Mammary epithelial cell (primary cell): ENCODE data around the gene DSCAM.

Experiments
- EZH2 ChIP-seq: IDR thresholded peaks from 2 replicates; pipeline ENCODE4 v1.6.1; 2012; ENCODE audit warnings: low read length, inconsistent platforms, borderline replicate concordance
- TF ChIP-seq, protein P1 (sequence below), 2 donors: IDR thresholded peaks in 1 of 2; conservative IDR thresholded peaks in 1 of 2; 2 replicates each; pipeline ENCODE4 v1.5.1; 2011 to 2012; ENCODE audit warnings: inconsistent platforms in 2 of 2, low read length in 2 of 2, mild to moderate bottlenecking in 2 of 2, control low read depth in 1 of 2, low read depth in 1 of 2; ENCODE audit not compliant: insufficient read depth in 1 of 2; ENCODE audit errors: extremely low read depth in 1 of 2

DNA sequence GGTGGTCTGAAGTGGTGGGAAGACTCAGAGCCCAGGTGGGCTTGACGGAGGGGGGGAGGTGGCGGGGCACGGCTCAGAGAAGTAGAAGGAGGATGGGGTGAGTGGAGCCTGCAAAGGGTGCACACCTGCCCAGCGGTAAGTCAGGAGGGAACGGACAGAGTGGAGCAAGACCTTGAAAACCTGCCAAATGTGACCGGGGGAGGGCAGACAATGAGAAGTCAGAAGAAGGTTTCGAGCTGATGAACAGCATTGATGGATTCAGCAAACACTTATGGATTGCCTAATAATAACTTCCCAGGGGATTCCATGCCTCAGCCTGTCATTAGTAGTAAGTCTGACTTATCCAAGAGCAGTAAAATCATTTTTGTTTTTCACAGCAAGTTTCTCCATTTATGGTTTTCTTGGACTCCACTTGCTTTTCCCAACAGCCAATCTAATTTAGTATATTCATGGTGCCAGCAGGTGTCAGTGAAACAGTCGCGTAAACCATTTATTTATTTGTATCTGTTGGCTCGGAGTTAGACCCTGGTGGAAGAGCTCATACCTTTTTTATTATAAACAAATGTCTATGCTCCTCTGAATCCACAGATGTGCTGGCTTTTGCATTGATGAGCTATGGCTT is 700.6 kb downstream of the DSCAM start:
- TF ChIP-seq, protein P1, sequence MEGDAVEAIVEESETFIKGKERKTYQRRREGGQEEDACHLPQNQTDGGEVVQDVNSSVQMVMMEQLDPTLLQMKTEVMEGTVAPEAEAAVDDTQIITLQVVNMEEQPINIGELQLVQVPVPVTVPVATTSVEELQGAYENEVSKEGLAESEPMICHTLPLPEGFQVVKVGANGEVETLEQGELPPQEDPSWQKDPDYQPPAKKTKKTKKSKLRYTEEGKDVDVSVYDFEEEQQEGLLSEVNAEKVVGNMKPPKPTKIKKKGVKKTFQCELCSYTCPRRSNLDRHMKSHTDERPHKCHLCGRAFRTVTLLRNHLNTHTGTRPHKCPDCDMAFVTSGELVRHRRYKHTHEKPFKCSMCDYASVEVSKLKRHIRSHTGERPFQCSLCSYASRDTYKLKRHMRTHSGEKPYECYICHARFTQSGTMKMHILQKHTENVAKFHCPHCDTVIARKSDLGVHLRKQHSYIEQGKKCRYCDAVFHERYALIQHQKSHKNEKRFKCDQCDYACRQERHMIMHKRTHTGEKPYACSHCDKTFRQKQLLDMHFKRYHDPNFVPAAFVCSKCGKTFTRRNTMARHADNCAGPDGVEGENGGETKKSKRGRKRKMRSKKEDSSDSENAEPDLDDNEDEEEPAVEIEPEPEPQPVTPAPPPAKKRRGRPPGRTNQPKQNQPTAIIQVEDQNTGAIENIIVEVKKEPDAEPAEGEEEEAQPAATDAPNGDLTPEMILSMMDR (conservative IDR thresholded peaks at IDR 0.05 in 1 of 2, IDR thresholded peaks at IDR 0.05 in 1 of 2; ENCODE audit: extremely low read depth in 1 of 2, insufficient read depth in 1 of 2, low read depth in 1 of 2, low read length in 2 of 2) = peak in 1 of 2 donors; percentile 1
- no peak for TF ChIP-seq EZH2
